Measurements from ENCODE around the gene ZC3HAV1L.
"Not testable (repeated sequence)": the region's sequence is repeated elsewhere in the genome, so short reads cannot be mapped to it uniquely, and the experiment has no call there.

ZC3HAV1L gene

DNA sequence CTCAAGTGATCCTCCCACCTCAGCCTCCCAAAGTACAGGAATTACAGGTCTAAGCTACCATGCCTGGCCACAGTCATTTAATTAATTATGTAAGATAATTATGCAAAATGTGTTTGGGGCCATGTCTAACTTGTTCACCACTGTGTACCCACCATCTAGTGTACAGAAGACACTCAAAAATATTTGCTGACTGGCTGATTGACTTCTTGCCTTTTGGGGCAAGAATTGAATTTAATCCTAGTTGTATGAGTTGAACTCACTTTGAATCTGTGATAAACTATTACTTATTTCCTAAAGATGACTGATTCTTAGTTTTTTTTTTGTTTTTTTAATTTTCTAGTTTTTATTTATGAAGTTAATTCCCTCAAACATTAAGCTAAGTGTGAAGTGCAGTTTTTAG lies 15.8 kb upstream of the ZC3HAV1L start:
- DNase-seq: no peak

GRCh38 chr7:139049936-139050335 lies 14.1 kb upstream of the ZC3HAV1L start:
- DNase-seq: no peak

GRCh38 chr7:139049111-139049510 lies 13.3 kb upstream of the ZC3HAV1L start:
- no peak for DNase-seq

DNA sequence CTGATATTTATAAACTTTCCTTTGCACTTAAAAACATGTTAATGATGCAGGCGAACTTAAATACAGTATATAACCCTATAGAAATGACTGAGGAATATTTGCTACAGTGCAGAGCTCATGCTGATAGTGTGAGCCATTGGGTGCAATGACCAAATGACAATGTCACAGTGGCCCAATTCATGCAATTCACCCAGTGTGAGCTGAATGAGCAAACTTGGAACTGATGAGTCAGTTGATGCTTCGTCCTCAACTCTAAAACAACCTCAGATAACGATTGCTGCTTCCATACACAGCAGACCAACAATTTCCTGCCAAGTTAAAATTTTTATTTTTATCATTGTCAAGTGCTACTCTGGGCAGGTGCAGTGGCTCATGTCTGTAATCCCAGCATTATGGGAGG lies 12.1 kb upstream of the ZC3HAV1L start:
- no peak for DNase-seq

DNA sequence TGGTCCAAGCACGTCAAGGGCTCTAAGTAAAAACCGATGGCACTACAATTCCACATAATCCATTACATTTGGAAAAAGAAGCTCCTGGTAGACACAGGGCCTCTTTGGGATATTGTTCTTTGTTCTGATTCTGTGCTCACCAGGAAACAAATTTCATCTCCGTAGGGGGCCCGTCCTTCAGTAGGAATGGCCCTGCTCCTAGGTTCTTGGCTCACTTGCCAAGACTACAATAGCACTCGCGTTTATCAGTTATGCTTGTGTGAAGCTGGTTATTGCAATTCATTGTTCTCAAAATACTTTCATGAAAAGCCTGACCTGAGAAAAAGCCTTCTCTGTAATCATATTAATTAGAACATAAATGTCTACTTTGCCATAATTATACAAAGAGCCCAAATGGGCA lies 10.3 kb upstream of the ZC3HAV1L start:
- no peak for DNase-seq

DNA sequence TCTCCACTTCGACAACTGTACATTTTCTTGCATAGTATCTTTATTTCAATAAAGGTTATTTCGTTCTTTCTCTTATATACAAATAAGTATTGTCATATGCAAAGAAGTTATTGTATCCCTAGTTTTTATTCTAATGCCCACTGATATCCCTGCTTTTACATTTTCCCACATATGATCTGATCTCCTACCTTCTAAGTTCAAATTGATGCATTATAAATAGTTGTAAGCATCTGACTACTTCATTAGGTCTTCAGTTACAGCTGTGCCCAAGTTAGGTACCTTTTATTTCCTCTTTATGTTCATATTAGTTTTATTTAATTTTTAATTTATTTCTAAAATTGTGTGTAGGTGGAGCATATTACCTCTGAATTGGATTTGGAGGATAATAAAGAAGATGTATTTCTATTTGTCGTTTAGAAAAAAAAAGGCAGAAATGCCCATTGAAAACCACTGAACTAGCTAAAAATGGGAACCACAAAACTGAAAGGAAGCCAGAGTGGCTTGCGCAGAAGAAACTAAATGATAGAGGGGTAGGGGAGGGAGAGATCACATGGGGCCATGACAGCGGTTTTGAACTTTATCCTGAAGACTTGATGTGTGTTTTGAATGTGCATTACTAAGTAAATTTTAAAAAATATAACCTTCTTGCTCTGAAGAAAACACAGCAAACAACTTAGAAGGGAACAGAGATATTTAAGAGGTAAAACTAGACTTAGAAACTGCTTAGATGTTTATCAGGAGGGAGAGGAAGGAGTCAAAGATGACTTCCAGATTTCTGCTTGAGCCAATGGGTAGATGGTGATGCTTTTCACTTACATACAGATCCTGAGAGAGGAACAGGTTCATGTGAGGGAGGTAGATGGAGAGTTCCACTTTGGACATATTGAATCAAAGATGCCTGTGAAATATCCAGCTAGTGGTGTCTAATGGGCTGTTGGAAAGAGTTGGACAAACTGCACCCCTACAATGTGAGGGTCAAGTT lies 9.3 kb upstream of the ZC3HAV1L start:
- DNase-seq: no peak

DNA sequence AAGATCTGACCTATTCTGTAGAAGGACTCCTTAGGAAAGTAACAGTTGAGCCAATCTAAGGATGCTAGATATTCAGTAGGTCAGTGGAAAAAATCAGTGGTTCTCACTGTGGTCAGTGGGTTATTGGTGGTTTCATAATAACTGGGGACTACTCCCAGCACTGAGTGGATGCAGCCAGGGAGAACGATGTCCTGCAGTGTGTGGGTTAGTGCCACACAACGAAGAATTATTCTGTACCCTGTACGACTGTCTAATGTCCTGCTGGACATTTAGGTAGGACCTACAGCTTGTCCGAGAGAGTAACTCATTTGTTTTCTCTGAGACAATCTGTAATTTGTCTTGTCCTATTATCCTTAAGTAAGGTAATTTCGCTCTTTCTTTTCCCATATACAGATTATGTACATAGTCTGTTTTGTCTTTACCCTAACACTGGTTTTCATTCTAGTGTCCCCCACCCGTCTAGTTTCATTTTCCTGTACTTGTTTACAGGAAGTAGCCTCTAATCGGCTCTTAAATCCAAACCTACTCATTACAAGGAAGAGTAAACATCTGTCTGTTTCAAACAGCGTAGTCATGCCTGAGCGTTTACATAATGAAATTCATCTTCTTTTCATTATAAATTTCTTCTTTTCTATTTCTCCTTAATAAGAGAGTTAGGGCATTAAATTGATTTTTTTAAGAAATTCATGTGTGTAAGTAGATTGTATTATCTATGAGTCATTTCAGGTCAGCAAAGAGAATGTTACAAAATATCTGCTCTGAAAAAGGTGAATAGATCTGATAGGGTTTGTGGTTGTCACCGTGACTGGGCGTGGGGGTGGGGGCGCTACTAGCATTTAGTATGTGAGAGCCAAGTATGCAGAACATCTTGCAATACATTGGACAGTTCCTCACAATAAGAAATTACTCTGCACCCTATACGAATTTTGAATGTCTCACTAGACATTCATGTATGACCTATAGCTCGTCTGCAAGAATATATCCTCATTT lies 8.3 kb upstream of the ZC3HAV1L start:
- no peak for DNase-seq

DNA sequence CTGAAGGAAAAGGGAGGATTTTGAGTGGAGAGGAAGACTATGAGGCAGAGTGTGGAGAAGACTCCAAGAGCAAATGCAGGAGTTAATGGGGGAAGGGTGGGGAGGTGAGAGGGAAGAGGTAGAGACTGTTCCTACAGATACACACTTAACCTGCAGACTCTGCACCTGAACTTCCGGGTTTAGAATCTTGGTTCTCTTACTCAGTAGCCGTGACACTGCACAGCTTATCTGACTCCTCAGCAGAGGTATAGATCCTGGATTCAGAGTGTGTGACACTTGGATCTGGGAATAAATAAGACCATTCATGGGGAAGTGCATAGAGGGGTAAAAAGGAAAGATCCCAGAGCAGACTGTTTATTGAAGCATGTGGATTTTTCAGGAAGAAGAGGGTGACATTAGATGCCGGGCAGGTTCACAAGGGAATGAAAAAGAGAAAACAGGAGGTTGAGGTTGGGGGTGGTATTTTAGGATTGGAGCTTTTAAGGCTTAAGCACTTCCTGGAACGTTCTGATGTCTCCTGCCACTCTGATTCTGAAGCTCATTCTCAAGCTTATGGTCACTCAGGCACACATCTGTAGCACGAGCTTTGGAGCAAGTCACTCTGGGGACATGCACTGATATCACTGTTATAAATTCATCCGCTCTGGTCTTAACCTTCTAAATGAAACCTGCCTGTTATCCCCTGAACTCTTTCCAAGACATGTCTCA lies 5.7 kb upstream of the ZC3HAV1L start:
- no peak for DNase-seq

- no peak for DNase-seq
Observed at GRCh38 chr7:139038691-139039090, 2.8 kb upstream of the ZC3HAV1L start.

DNA sequence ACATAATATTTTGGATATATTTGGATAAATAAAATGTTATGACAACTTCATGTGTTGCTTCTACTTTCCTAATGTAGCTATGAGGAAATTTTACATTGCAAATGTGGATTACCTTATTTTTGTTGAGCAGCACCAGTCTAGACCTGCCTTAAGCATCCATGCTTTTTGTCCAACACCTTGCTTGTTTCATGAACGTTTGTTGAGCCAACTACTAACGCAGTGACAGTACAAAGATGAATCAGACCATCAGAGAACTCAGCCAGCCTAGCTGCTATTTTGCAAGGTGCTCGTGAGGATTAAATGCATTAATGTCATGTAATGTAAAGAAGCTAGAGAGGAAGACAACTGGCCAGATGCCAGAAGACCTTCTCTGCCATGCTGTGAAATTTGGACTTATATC lies 1.1 kb upstream of the ZC3HAV1L start:
- no peak for DNase-seq

DNA sequence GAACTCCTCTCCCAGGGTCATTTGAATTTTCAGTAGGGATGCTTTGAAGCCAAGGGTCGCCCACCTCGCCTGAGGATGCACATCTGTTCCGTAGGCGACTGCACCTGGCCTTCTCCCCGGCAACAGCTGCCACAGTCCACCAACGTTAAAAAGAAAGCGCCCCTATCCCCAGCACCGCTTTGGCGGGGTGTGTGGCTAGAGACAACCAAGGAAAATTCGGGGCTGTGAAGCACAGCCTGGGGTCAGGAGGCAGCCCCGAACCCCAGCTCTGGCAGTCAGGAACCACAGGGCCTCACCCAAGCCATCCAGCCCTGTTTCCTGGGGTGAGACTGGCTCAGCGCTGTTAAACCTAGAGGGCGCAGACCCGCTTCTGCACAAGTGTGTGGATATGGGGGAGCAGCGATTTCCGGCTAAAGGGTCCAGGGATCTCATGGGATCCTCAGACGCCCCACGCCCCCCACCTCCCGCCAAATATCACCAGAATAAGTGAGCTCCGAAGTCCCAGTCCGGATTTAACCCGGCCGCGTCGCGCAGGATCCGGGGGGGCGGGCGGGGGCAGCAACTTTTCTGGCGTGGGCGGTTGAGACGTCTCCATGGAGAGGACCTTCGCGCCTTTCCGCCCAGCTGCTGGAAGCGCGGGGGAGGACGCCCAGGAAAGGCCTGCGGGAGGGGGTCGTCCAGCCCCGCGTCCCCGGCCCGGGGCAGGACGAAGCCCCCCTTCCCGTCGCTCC lies 822 bp downstream of the ZC3HAV1L start:
- DNase-seq: peak; percentile 56

DNA sequence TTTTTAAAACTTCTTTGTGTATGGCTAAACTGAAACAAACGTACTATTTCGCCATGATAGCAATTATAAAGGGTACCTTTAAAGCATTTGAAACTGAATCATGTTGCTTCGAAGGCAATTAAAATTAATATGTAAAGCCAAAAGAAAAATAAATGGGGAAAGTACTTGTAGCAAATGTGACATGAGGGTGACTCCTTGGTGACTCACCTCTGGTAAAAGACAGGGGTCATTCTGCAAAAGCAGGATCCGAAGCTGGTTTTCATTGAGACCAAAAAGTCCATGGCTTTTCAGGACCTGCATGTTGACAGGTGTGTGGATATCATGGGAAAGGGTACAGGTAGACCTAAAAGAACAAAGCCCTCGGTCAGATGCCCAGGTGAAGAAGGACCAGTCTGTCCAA lies 1.5 kb downstream of the ZC3HAV1L start:
- DNase-seq: peak; percentile 41

- no peak for DNase-seq
Observed at GRCh38 chr7:139033346-139034114, 2.3 kb downstream of the ZC3HAV1L start.

DNA sequence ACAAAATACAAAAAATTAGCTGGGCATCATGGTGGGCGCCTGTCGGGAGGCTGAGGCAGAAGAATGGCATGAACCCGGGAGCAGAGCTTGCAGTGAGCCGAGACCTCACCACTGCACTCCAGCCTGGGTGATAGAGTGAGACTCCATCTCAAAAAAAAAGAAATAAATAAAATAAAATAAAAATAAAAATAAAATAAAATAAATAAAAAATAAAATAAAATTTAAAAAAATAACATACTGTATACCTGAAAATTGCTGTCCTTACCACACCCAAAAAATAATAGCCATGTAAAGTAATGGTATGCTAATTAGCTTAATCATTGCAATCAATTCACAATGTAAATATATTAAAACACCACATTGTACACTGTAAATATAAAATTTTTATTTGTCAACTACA lies 3.4 kb downstream of the ZC3HAV1L start:
- DNase-seq: no peak

- DNase-seq: no peak
Observed at GRCh38 chr7:139029353-139029752, 6.5 kb downstream of the ZC3HAV1L start.

DNA sequence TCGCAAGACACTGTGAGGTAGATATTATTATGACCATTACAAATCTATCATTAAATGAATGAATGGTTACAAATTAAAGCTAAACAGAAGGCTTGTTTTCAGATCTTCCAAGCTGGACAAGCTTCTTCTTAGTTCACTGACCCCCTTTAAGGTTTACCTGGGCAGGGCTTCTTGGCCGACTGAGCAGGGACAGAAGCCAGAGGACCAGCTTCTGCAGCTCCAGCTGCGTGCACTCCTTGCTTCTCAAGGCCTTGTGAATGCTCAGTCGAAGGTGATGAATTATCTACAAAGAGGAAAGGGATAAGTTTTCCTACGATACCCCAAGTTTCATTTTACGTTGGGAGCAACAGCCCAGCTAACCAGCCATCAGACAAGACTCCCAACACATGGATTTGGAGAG lies 9.3 kb downstream of the ZC3HAV1L start:
- DNase-seq: no peak

DNA sequence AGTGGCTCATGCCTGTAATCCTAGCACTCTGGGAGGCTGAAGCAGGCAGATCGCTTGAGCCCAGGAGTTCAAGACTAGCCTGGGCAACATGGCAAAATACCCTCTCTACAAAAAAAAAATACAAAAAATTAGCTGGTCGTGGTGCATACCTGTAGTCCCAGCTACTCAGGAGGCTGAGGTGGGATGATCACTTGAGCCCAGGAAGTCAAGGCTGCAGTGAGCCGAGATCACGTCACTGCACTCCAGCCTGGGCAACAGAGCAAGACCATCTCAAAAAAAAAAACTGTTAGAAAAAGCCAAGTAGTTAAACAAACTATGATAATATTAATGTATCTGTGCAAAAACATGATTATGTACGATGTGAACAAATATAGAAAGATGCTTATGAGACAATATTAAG lies 10.0 kb downstream of the ZC3HAV1L start:
- DNase-seq: not testable (repeated sequence)

DNA sequence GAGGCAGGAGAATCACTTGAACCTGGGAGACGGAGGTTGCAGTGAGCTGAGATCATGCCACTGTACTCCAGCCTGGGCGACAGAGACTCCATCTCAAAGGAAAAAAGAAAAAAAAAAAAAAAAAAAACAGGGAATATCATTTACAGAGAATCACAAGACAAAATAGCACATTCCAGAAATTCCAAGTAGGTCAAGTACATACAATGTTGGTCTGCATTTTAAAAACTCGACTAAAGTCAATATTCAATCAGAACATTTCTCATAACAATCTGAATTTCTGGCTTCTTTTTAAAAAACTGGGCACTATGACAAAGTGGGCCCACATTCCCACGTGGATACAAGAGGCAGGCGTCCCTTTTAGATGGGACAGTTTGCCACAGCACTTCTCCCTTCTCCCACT lies 12.8 kb downstream of the ZC3HAV1L start:
- DNase-seq: no peak

DNA sequence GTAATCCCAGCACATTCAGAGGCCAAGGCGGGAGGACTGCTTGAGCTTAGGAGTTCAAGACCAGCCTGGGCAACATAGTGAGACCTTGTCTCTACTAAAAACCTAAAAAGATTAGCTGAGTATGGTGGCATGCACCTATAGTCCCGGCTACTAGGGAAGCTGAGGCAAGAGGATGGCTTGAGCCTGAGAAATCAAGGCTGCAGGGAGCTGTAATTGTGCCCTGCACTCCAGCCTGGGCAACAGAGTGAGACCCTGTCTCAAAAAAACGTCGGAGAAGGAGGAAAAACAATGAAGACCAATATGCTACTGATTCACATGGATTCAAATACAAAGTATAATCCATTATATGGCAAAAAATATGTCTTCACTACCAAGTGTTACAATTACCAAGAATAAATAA lies 13.6 kb downstream of the ZC3HAV1L start:
- no peak for DNase-seq

- no peak for DNase-seq
Observed at GRCh38 chr7:139018910-139019309, 16.9 kb downstream of the ZC3HAV1L start.

- peak; percentile 60 for DNase-seq
Observed at GRCh38 chr7:139016931-139017511, 18.8 kb downstream of the ZC3HAV1L start.

Data from HCEC 1CT (cell line).